ENCODE data around the gene RNF220.
"Not testable (repeated sequence)": the region's sequence is repeated elsewhere in the genome, so short reads cannot be mapped to it uniquely, and the experiment has no call there.

RNF220 gene

DNA sequence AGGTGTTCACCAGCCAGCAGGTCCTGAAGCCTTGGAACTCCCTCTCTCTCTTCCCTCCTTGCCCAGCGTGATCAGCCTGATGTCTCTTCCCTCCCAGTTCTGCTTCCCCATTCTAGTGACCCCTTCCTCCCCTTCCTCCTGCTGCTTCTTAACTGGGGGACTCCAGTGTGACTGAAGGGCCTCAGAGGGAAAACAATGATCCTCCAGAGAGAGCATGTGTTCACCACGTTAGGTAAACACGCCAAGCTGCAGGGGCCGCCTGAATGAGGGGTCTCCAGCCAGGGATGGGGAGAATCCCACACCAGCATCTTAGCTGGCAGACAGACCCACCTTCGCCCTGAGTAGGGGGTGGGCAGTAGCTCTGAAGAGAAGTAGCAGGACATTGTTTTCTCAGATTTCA lies 144.5 kb downstream of the RNF220 start:
- DNase-seq (ENCODE audit: low read depth in 3 of 3), result no peak

GRCh38 chr1:44553127-44553758 lies 148.2 kb downstream of the RNF220 start:
- DNase-seq (ENCODE audit: low read depth in 3 of 3), result no peak

DNA sequence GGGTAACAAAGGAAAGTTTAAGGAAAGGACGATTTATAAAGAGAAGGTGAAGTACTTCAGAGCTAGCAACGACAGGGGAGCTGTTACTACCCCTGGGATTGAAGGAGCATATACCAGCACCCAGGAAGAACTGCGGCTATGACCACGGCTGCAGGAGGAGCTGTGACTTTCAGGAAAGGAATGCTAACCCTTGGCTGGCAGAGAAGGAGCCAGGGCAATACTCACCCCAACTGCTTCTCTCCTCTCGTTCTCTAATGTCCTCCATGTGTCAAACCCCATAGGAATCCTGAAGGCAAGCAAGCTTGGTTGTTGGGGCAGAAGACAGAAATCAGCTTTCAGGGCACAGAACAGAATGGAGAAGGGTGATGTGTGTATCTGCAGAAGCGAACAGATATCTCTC lies 148.7 kb downstream of the RNF220 start:
- no peak for DNase-seq (ENCODE audit: low read depth in 3 of 3)

DNA sequence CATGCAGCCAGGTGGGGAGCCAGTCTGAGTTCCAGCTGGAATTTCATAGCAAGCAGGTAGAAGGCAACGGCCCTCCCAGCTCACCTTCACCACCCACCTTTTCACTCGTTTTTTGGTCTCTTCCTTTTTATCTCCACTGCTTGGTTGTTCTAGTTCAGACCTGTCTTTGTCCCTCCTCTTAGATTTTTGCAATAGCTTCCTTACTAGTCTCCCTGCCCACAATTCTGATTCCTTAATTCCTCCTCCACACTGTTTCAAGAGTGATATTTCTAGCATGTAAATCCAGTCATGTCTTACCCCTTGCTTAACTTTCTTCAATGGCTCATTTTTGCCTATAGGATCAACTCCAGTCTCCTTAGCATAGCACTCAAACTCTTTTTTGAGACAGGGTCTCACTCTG lies 149.7 kb downstream of the RNF220 start:
- DNase-seq (ENCODE audit: low read depth in 3 of 3), result no peak

DNA sequence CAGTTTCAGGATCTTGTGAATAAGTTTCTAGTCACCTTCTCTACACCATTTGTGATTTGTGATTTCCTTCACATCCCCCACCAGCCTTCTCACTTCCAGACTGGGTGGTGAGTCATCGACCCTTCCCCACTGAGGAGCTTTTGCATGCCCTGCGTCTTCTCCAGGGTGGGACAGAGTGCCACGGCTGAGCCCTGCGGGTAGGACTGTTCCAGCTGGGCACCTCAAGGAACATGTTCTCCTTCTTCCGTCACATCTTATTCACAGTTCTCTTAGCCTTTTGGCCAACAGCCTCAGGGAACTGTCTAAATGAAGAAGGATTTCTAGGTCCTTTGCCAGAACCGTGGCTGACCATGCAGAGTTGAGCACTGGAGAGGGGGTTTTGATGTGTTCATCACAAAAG lies 152.7 kb downstream of the RNF220 start:
- no peak for DNase-seq (ENCODE audit: low read depth in 3 of 3)

GRCh38 chr1:44558883-44559282 lies 153.8 kb downstream of the RNF220 start:
- no peak for DNase-seq (ENCODE audit: low read depth in 3 of 3)

- no peak for DNase-seq (ENCODE audit: low read depth in 3 of 3)
These were observed 154.3 kb downstream of the RNF220 start for GRCh38 chr1:44559330-44559729.

DNA sequence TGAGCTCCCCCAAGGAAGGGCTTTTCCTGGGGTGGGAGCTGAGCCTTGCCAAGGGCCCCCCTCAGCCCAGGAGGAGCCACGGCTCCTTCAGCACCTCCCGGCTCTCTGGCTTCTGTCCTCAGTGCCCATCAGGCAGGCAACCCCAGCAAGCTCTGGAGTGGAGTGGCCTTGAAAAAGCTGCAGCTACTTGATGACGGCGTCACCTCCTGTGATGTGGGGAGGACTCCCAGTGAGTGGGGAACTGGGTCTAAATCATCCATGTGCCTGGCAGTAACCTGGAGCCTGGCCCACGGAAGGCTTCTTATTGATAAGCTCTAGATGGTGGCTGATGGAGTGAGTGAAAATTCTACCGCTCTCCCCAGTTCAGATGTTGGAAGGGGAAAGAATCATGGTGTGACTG lies 154.9 kb downstream of the RNF220 start:
- no peak for DNase-seq (ENCODE audit: low read depth in 3 of 3)

GRCh38 chr1:44560696-44561095 lies 155.6 kb downstream of the RNF220 start:
- not testable (repeated sequence) for DNase-seq (ENCODE audit: low read depth in 3 of 3)

GRCh38 chr1:44565259-44565750 lies 160.2 kb downstream of the RNF220 start:
- DNase-seq (ENCODE audit: low read depth in 3 of 3), result no peak

- DNase-seq (ENCODE audit: low read depth in 3 of 3), result no peak
These were observed 160.8 kb downstream of the RNF220 start for GRCh38 chr1:44565833-44566232.

DNA sequence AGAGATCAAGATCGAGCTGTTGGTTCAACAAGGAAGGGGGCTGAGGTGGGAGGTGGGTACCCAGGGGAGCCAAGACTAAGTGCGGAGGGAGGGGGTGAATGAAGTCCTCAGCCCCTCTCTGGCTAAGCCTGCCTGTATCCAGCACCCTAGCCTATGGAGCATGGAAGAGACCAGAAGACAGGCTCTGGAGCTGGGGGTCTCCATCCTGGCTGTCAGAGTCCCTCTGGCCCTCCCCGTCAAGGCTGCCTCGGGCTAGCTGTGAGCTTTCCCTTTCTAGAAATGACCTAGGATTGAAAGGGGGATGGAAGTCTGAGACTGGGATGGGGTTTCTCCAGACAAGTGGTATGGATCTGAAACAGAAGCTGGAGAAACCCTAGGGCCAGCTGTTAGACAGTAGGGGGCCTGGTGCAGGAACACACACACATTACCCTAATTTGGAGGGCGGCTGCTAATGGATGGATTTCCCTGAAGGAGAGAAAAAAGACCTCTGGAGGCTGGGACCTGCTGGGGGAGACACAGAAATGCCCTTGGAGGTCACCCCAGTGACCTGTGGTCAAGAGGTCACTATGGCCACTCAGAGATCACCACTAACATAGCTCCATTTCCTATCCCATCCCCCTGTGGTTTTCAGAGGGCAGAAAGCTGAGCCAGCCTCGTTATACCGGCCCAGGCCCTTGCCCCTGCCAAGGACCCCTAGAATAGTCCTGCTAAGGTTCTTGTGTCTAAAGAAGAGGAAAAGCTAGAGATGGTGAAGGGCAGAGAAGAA lies 161.4 kb downstream of the RNF220 start:
- DNase-seq (ENCODE audit: low read depth in 3 of 3), result no peak

- no peak for DNase-seq (ENCODE audit: low read depth in 3 of 3)
These were observed 163.3 kb downstream of the RNF220 start for GRCh38 chr1:44568128-44568900.

DNA sequence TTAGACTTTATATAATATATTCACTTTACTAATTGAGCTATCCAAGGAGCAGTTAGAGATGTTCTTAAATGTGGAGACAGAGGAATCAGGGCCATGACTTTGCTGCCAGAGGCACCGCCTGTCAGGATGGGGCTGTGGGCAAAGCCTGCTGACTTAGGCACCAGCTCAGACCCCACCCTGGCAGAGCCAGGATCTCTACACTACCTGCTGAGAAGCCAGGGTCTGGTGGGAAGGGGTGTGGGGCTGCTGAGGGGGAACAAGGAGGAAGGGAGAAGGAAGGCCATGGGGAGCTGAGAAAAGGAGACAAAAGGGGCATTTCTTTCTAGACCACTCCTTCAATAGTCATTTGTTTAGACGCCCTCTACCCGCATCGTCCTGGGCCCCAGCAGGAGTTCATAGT lies 164.4 kb downstream of the RNF220 start:
- no peak for DNase-seq (ENCODE audit: low read depth in 3 of 3)

- DNase-seq (ENCODE audit: low read depth in 3 of 3), result no peak
These were observed 166.9 kb downstream of the RNF220 start for GRCh38 chr1:44571712-44572571.

DNA sequence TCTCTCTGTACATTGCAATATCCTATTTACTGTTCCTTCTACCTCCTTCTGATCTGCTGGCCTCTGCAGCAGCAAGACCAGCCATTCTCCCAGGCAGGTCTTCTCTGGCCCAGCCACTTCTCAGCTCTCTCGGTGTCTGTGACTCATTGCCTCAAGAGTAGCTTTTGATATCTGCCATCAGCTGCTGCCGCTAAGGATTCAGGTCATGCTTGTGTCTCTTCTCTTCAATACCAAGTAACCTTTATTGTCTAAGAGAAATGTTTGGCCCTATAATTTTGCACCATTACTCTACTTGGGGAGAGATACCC lies 167.5 kb downstream of the RNF220 start:
- DNase-seq (ENCODE audit: low read depth in 3 of 3), result no peak

DNA sequence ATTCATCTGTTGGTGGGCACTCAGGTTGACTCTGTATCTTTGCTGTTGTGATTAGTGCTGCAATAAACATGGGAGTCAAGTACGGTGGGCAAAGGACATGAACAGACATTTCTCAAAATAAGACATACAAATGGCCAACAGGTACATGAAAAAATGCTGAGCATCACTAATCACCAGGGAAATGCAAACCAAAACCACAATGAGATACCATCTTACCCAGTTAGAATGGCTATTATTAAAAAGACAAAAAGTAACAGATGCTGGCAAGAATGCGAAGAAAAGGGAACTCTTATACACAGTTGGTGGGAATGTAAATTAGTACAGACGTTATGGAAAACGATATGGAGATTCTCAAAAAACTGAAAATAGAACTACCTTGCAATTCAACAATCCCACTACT lies 170.3 kb downstream of the RNF220 start:
- no peak for DNase-seq (ENCODE audit: low read depth in 3 of 3)

GRCh38 chr1:44576456-44577150 lies 171.5 kb downstream of the RNF220 start:
- DNase-seq (ENCODE audit: low read depth in 3 of 3), result no peak

GRCh38 chr1:44581205-44581604 lies 176.2 kb downstream of the RNF220 start:
- DNase-seq (ENCODE audit: low read depth in 3 of 3), result no peak

GRCh38 chr1:44584167-44584566 lies 179.1 kb downstream of the RNF220 start:
- DNase-seq (ENCODE audit: low read depth in 3 of 3), result no peak

- DNase-seq (ENCODE audit: low read depth in 3 of 3), result no peak
These were observed 180.4 kb downstream of the RNF220 start for GRCh38 chr1:44585315-44585920.

Data from stimulated activated CD4-positive, alpha-beta T cell treated with anti-CD3 and anti-CD28 coated beads, TNF-alpha, amount 100 ng/mL, for 4 hours (primary cell).